NK-92 treated with Interleukin-12 subunit alpha and Interleukin-12 subunit beta, amount 100 ng/mL, for 24 hours (cell line): ENCODE results near the gene FGF18.
"Not testable (repeated sequence)": the region's sequence is repeated elsewhere in the genome, so short reads cannot be mapped to it uniquely, and the experiment has no call there.

ENCODE experiments used
- DNase-seq: peaks from one replicate; lab custom pipeline; 2025; lab: John Stamatoyannopoulos, UW

FGF18 gene

DNA sequence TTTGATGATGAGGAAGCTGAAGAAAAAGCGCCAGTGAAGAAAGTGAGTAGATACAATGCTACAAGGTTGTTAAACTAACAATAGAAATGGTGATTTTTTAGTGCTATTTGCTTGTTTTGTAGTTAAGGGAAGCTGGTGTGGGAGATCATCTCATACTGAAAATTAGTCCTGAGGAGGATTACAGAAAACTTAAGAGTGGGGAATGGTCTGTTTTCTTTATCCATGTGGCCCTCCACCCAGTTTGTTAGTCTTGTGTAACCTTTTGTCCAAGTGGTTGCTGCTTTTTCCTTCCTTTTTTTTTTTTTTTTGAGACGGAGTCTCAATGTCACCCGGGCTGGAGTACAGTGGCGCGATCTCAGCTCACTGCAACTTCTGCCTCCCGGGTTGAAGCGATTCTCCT, 19.3 kb upstream of the FGF18 start:
- DNase-seq = no peak

GRCh38 chr5:171401167-171401947, 18.1 kb upstream of the FGF18 start:
- no peak for DNase-seq

DNA sequence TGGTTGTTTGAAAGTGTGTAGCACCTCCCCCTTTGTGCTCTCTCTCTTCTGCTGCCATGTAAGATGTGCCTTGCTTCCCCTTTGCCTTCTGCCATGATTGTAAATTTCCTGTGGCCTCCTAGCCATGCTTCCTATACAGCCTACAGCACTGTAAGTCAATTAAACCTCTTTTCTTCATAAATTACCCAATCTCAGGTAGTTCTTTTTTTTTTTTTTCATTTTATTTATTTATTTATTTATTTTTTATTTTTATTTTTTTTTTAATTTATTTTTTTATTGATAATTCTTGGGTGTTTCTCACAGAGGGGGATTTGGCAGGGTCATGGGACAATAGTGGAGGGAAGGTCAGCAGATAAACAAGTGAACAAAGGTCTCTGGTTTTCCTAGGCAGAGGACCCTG, 16.7 kb upstream of the FGF18 start:
- not testable (repeated sequence) for DNase-seq

DNA sequence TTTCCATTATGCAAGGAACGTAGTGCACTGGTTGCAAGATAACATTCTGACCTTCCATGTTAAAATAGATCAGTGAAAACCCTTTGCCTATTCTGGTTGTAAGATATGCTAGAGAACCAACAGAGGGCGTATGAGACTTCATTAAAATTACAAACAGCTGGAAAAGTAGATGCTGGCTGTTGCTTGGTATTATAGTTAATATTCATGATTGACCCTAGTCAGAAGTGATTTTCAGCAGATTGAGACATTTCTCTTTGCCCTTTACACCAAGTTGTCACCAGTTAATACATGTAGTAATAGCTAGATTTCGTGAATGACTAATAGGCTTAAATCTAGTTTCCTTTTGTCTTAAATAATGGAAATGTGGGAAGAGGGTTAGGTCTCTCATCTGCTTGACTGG, 13.8 kb upstream of the FGF18 start:
- no peak for DNase-seq

GRCh38 chr5:171407234-171407633, 12.2 kb upstream of the FGF18 start:
- no peak for DNase-seq

DNA sequence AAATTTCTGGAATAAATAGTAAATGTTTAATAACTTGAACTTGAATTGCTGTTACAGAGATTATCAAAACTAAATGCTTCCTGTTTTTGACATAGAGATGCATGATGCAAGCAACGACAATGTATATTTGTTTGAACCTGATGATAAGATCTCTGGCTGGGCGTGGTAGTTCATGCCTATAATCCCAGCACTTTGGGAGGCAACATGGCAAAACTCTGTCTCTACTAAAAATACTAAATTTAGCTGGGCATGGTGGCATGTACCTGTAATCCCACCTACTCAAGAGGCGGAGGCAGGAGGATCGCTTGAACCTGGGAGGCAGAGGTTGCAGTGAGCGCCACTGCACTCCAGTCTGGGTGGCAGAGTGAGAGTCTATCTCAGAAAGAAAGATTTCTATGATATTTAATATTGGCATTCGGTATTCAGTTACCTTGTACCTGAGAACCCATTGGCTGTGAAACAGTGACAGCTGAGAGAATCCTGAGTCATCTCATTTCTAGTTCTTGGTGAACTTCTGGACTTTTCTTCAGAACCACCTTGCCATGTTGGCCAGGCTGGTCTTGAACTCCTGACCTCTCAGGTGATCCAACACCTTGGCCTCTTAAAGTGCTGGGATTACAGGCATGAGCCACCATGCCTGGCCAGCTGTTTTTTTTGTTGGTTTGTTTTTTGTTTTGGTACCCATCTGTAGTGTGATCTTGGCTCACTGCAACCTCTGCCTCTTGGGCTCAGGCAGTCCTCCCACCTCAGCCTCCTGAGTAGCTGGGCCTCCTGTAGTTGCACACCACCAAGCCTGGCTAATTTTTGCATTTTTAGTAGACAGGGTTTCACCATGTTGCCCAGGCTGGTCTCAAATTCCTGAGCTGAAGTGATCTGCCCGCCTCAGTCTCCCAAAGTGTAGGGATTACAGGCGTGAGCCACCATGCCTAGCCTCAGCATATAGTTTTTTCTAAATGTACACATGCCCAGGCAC, 10.0 kb upstream of the FGF18 start:
- no peak for DNase-seq

DNA sequence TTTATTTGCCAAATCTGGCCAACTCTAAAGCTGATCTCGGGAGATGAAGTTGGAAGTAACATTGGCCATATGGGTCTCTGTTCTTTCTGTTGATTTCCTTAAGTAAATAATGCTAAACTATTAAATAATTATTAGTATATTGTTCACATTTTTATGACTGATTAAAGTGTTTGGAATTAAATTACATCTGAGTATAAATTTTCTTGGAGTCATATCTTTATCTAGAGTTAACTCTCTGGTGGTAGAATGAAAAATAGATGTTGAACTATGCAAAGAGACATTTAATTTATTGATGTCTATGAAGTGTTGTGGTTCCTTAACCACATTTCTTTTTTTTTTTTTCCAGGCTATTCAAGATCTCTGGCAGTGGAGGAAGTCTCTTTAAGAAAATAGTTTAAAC, 9.3 kb upstream of the FGF18 start:
- DNase-seq = no peak

DNA sequence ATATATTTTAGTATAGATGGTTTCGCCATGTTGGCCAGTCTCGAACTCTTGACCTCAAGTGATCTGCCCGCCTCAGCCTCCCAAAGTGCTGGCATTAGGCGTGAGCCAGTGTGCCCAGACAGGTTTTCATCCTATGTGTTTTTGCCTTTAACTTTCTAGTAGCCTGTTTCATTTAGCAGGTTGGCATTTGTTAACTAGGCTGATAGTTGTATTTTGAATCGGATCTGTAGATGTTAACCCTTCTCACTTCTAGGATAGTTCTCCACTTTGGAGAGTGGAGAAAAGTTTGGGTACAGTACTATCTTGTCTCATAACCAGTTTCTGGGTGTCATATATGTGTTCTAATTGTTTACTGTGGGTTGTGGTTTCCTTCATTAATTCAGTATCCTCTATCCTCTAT, 7.3 kb upstream of the FGF18 start:
- DNase-seq = no peak

DNA sequence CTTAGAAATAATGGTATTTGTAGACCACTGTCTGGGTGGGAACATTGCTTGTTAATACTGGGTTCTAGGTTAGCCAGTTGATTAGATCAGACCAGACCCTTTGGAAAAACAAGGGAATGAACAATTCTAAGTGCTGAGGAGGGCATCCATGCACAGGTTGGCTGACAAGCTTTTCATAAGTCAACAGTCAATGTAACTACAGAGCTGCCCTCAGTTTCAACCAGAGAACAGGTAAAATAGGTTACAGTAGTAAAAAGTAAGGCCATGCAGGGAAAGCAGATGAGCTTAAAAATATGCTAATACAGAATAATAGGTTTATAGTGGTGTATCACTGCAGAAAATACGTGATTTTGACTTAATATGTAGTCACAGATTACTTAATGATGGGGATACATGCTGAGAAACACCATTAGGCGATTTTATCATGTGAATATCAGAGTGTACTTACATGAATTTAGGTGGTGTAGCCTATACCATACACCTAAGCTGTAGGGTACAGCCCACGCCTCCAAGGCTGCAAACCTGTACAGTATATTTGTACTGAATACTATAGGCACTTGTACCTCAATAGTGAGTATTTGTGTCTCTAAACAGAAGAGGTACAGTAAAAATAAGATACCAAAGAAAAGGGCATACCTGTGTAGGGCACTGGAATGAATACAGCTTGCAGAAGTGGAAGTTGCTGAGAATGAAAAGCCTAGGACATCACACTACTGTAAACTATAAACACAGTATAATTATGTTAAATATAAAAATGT, 6.1 kb upstream of the FGF18 start:
- no peak for DNase-seq

- DNase-seq = not testable (repeated sequence)
Measured at GRCh38 chr5:171413993-171414392, 5.5 kb upstream of the FGF18 start.

- DNase-seq = no peak
Measured at GRCh38 chr5:171415115-171415730, 4.2 kb upstream of the FGF18 start.

- DNase-seq = no peak
Measured at GRCh38 chr5:171416160-171417049, 3.0 kb upstream of the FGF18 start.

- no peak for DNase-seq
Measured at GRCh38 chr5:171418316-171418981, 998 bp upstream of the FGF18 start.

DNA sequence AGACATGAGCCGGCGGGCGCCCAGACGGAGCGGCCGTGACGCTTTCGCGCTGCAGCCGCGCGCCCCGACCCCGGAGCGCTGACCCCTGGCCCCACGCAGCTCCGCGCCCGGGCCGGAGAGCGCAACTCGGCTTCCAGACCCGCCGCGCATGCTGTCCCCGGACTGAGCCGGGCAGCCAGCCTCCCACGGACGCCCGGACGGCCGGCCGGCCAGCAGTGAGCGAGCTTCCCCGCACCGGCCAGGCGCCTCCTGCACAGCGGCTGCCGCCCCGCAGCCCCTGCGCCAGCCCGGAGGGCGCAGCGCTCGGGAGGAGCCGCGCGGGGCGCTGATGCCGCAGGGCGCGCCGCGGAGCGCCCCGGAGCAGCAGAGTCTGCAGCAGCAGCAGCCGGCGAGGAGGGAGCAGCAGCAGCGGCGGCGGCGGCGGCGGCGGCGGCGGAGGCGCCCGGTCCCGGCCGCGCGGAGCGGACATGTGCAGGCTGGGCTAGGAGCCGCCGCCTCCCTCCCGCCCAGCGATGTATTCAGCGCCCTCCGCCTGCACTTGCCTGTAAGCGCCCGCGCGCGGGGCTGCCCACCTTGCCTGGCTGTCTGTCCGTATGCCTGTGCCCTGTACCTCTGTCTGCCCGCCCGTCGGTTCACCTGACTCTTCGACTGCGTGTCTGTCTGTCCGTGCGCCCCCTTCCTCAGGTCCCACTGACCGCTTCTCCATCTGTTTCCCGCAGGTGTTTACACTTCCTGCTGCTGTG, 412 bp downstream of the FGF18 start:
- no peak for DNase-seq

DNA sequence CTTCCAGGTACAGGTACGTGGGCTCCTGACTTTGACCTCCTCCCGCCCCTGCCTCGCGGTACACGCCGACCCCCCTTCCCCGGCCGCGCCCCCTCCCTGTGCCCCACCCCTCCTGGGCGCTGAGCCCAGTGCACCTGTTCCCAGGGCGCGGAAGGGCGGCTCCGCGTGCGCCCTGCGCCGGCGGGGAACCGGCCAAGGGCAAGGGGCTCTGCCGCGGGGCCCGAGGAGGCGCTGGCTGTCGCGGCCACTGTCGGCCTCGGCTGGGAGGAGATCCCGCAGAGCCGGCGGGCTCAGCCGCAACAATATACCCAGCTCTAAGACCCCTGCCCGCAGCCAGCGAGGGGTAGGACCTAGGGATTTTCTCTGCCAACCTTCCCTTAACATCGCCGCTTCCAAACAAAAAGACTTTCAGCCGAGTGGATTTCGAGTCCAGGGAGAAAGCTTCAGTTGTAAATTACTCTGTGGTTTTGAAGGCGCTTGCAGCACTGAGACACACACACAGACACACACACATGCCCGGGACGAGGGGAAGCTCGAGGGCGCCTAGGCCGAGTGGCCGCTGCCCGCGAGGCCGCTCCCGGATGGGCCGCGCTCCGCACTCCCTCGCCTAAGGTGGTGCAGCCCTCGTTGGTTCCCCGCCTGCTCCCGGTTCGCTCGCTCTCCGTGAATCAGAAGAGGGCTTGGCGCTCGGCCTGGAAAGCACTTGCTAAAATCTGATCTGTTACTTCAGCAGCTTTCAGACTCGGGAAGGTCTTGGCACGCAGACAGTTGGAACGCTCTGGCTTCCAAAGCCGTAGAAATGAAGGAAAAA, 1.2 kb downstream of the FGF18 start:
- DNase-seq = no peak

- DNase-seq = no peak
Measured at GRCh38 chr5:171421331-171422262, 2.1 kb downstream of the FGF18 start.

- no peak for DNase-seq
Measured at GRCh38 chr5:171422495-171422894, 3.0 kb downstream of the FGF18 start.
